ENCODE measurements around the gene ITGA2. TPM values are rescaled to one million over a fixed set of nuclear protein-coding genes. Genes with fewer than 3 reads are reported as not detected.

ITGA2 gene
- polyA plus RNA-seq, 1 experiment, result 5.3 TPM

DNA sequence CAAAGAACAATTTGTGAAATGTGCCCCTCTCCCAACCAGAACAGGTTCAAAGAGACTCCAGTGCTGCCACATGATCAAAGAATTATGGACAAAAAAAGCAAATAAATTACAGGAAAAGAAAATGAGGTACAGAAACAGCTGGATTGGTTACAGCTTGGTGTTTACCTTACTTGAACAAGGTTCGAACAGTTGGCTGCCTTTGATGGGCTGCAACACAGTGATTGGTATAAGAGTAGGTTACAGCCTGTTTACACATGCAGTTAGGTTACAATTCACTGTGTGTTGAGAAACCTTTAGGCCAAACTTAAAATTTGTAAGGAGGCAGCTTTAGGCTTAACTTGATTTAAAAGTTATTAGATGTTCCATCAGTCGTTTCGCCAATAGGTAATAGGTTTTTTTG is 123.8 kb downstream of the ITGA2 start:
- Histone ChIP-seq H3K4me3 (ENCODE audit: low read depth, low read length) (no peak overlapping the region), H3K36me3 (ENCODE audit: control insufficient read depth, insufficient read depth, low read length) (no peaks in the 10 kb centered on the region), H3K27me3 (ENCODE audit: control insufficient read depth, insufficient read depth, low read length) (no peaks in the 10 kb centered on the region)
- no peak for DNase-seq (ENCODE audit: low read depth)
- TF ChIP-seq, protein P1, sequence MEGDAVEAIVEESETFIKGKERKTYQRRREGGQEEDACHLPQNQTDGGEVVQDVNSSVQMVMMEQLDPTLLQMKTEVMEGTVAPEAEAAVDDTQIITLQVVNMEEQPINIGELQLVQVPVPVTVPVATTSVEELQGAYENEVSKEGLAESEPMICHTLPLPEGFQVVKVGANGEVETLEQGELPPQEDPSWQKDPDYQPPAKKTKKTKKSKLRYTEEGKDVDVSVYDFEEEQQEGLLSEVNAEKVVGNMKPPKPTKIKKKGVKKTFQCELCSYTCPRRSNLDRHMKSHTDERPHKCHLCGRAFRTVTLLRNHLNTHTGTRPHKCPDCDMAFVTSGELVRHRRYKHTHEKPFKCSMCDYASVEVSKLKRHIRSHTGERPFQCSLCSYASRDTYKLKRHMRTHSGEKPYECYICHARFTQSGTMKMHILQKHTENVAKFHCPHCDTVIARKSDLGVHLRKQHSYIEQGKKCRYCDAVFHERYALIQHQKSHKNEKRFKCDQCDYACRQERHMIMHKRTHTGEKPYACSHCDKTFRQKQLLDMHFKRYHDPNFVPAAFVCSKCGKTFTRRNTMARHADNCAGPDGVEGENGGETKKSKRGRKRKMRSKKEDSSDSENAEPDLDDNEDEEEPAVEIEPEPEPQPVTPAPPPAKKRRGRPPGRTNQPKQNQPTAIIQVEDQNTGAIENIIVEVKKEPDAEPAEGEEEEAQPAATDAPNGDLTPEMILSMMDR (IDR thresholded peaks at IDR 0.05; ENCODE audit: insufficient read depth, low read depth, low read length), result no peak
- ChIA-PET CTCF (no interaction called here), POLR2A (no interaction called here)

DNA sequence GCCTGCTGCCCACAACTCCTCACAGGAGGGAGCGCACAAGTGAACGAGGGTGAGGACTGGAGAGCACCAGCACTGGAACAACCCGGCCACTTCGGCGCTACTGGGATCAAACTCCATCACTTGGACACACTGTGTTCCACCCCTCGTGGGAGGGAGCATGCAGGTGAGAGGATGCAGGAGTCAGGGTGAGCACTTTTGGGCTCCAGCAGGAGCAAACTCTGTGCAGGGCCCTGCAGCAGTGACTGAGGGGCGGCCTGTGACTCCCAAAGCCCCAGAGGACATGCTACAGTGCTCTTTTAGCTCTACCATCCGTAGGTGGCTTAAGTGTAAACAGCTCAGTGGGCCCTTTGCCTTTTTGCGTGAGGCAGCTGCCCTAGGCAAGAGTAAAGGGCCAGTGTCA is 124.8 kb downstream of the ITGA2 start:
- CTCF ChIA-PET, result interaction anchor here (0.7 kb wide), 1 partner anchor 9 kb away, joined by 3 read pairs; no protein-coding TSS in a partner anchor

DNA sequence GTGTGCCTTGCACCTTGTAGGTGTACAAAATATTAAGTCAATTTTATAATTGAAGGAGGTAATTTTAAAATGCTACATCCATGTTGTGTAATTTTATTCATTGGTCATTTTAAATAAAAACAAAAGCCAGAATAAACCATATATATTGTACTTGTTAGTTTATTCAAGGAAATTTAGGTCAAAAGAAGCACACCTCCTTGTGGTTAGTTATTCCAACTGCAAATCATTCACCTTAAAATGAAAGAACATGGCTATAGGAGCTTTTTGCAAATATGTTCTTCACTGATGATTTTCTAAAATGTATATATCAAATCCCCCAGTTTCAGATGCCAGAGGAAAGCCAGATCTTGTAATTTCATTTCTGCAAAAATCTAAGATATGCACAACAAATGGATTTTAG is 125.8 kb downstream of the ITGA2 start:
- POLR2A ChIA-PET, result no interaction called here
- CTCF ChIA-PET, result interaction anchor here (0.7 to 1.3 kb wide), 4 partner anchors 10 to 24 kb away, joined by 3 read pairs; no protein-coding TSS in a partner anchor
- no peaks in the 10 kb centered on the region; the same call in 1 of the 2 replicates for H3K27me3 ChIP-seq (ENCODE audit: control insufficient read depth, insufficient read depth, low read length)
- TF ChIP-seq, protein P1 (IDR thresholded peaks at IDR 0.05; ENCODE audit: insufficient read depth, low read depth, low read length), result peak; percentile 35; the same call in 1 of the 2 replicates
- no peak for DNase-seq (ENCODE audit: low read depth)
- H3K36me3 ChIP-seq (ENCODE audit: control insufficient read depth, insufficient read depth, low read length), result no peaks in the 10 kb centered on the region
- no peak overlapping the region for H3K4me3 ChIP-seq (ENCODE audit: low read depth, low read length)

More for the DNA sequence above, 124.8 kb downstream of the ITGA2 start:
- DNase-seq (ENCODE audit: low read depth), result no peak
- no peaks in the 10 kb centered on the region; the same call in 1 of the 2 replicates for H3K27me3 ChIP-seq (ENCODE audit: control insufficient read depth, insufficient read depth, low read length)
- TF ChIP-seq, protein P1 (IDR thresholded peaks at IDR 0.05; ENCODE audit: insufficient read depth, low read depth, low read length), result no peak
- H3K36me3 ChIP-seq (ENCODE audit: control insufficient read depth, insufficient read depth, low read length), result no peaks in the 10 kb centered on the region
- no peak overlapping the region for H3K4me3 ChIP-seq (ENCODE audit: low read depth, low read length)
- POLR2A ChIA-PET, result no interaction called here

DNA sequence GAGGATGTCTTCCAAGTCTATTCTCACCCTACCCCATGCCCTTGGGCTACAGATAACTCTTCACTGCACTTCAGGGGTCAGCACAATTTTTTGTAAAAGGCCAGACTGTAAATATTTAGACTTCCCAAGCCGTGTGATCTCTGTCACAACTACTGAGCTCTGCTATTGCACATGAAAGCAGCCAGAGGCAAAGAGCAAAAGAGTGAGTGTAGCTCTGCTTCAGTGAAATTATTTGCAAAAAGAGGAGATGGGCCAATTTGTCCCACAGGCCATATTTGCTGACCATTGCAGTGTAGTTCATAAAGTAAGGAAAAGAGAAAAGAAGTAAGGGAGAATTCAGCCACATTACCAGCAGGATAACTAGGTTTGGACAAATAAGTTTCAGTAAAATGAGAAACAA is 127.4 kb downstream of the ITGA2 start:
- no peaks in the 10 kb centered on the region for H3K36me3 ChIP-seq (ENCODE audit: control insufficient read depth, insufficient read depth, low read length)
- CTCF ChIA-PET, result interaction anchor here (1.3 kb wide), 1 partner anchor 168 kb away, joined by 6 read pairs; no protein-coding TSS in a partner anchor
- TF ChIP-seq, protein P1 (IDR thresholded peaks at IDR 0.05; ENCODE audit: insufficient read depth, low read depth, low read length), result no peak
- DNase-seq (ENCODE audit: low read depth), result no peak
- H3K4me3 ChIP-seq (ENCODE audit: low read depth, low read length), result no peak overlapping the region
- POLR2A ChIA-PET, result no interaction called here
- H3K27me3 ChIP-seq (ENCODE audit: control insufficient read depth, insufficient read depth, low read length), result no peaks in the 10 kb centered on the region; the same call in 1 of the 2 replicates

DNA sequence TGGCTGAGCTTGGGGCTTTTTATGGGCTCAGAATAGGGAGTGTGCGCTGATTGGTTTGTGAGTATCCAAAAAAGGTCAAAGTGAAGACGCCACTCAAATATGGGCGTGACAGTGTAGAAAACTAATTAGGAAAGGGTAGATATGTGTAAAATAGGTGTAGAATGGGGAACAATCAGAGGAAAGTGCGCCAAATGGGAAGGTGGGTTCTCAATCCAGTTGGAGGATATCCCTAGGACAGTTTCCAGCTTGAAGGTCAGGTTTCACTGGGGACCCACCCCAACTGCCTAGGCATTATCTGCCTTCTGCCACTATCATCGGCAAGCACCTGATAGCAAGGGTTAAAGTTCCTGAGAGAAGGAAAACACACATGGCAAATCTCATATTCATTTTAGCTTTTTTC is 129.7 kb downstream of the ITGA2 start:
- CTCF ChIA-PET, result interaction anchor here (1.5 kb wide), 1 partner anchor 1110 kb away, joined by 3 read pairs; no protein-coding TSS in a partner anchor
- TF ChIP-seq, protein P1 (IDR thresholded peaks at IDR 0.05; ENCODE audit: insufficient read depth, low read depth, low read length), result no peak
- Histone ChIP-seq H3K36me3 (ENCODE audit: control insufficient read depth, insufficient read depth, low read length) (no peaks in the 10 kb centered on the region), H3K27me3 (ENCODE audit: control insufficient read depth, insufficient read depth, low read length) (no peaks in the 10 kb centered on the region; the same call in 1 of the 2 replicates), H3K4me3 (ENCODE audit: low read depth, low read length) (no peak overlapping the region)
- POLR2A ChIA-PET, result no interaction called here
- DNase-seq (ENCODE audit: low read depth), result no peak
